Measurements from ENCODE around the gene TRIM9.

The TRIM9 gene

GRCh38 chr14:51109651-51110050 is 14.7 kb upstream of the TRIM9 start:
- TF ChIP-seq FOXM1 (IDR thresholded peaks at IDR 0.05; ENCODE audit: borderline replicate concordance) (no peak), FOXA1 (IDR thresholded peaks at IDR 0.05) (no peak), NFRKB (IDR thresholded peaks at IDR 0.05) (no peak), ARNT (IDR thresholded peaks at IDR 0.05) (no peak), ZNF384 (IDR thresholded peaks at IDR 0.05) (no peak), ELF4 (IDR thresholded peaks at IDR 0.05) (no peak)
- POLR2A ChIA-PET, result no interaction called here
- CTCF ChIA-PET, result no interaction called here

GRCh38 chr14:51107801-51108200 is 12.9 kb upstream of the TRIM9 start:
- CTCF ChIA-PET, result interaction anchor here (0.8 kb wide), 1 partner anchor 13 kb away, joined by 3 read pairs; the partner anchor contains the start of gene TRIM9

More at GRCh38 chr14:51109651-51110050, 14.7 kb upstream of the TRIM9 start:
- DNase-seq (ENCODE audit: extremely low spot score), result no peak

GRCh38 chr14:51104467-51104866 is 9.6 kb upstream of the TRIM9 start:
- ChIA-PET POLR2A (interaction anchor here (1.7 kb wide), 1 partner anchor 9 kb away, joined by 23 read pairs; the partner anchor contains the start of gene TRIM9), CTCF (interaction anchor here (0.7 to 0.9 kb wide), 2 partner anchors 10 to 319 kb away, joined by 4 to 5 read pairs; partner anchors contain the start of gene TRIM9)
- DNase-seq (ENCODE audit: extremely low spot score), result no peak
- TF ChIP-seq LEF1 (IDR thresholded peaks at IDR 0.05; ENCODE audit: borderline replicate concordance) (no peak), TARDBP (IDR thresholded peaks at IDR 0.05) (no peak), NFRKB (IDR thresholded peaks at IDR 0.05) (no peak), PKNOX1 (IDR thresholded peaks at IDR 0.05) (no peak), BHLHE40 (IDR thresholded peaks at IDR 0.05; ENCODE audit: borderline replicate concordance) (no peak), ARNT (IDR thresholded peaks at IDR 0.05) (no peak), CTBP1 (IDR thresholded peaks at IDR 0.05; ENCODE audit: borderline replicate concordance) (no peak), ZNF384 (IDR thresholded peaks at IDR 0.05) (no peak), FOXA1 (IDR thresholded peaks at IDR 0.05) (no peak), SP1 (IDR thresholded peaks at IDR 0.05) (no peak), SUZ12 (IDR thresholded peaks at IDR 0.05) (no peak), HDGF (IDR thresholded peaks at IDR 0.05; ENCODE audit: borderline replicate concordance) (no peak), FOXM1 (IDR thresholded peaks at IDR 0.05; ENCODE audit: borderline replicate concordance) (no peak)

More at GRCh38 chr14:51107801-51108200, 12.9 kb upstream of the TRIM9 start:
- POLR2A ChIA-PET, result interaction anchor here (1.1 kb wide), 1 partner anchor 13 kb away, joined by 5 read pairs; the partner anchor contains the start of gene TRIM9
- no peak for DNase-seq (ENCODE audit: extremely low spot score)
- no peak for TF ChIP-seq NFRKB (IDR thresholded peaks at IDR 0.05)
- TF ChIP-seq PKNOX1 (IDR thresholded peaks at IDR 0.05), result no peak
- no peak for TF ChIP-seq ELF4 (IDR thresholded peaks at IDR 0.05)
- no peak for TF ChIP-seq CTBP1 (IDR thresholded peaks at IDR 0.05; ENCODE audit: borderline replicate concordance)
- TF ChIP-seq BHLHE40 (IDR thresholded peaks at IDR 0.05; ENCODE audit: borderline replicate concordance), result no peak
- no peak for TF ChIP-seq FOXK2 (IDR thresholded peaks at IDR 0.05)
- no peak for TF ChIP-seq SP1 (IDR thresholded peaks at IDR 0.05)
- TF ChIP-seq L3MBTL2 (conservative IDR thresholded peaks at IDR 0.05), result no peak
- no peak for TF ChIP-seq HDGF (IDR thresholded peaks at IDR 0.05; ENCODE audit: borderline replicate concordance)
- TF ChIP-seq ARNT (IDR thresholded peaks at IDR 0.05), result no peak
- no peak for TF ChIP-seq TARDBP (IDR thresholded peaks at IDR 0.05)
- TF ChIP-seq SUZ12 (IDR thresholded peaks at IDR 0.05), result no peak
- TF ChIP-seq FOXA1 (IDR thresholded peaks at IDR 0.05), result no peak
- TF ChIP-seq FOXM1 (IDR thresholded peaks at IDR 0.05; ENCODE audit: borderline replicate concordance), result no peak
- TF ChIP-seq LEF1 (IDR thresholded peaks at IDR 0.05; ENCODE audit: borderline replicate concordance), result no peak
- no peak for TF ChIP-seq ZNF384 (IDR thresholded peaks at IDR 0.05)

GRCh38 chr14:51097287-51097686 is 2.4 kb upstream of the TRIM9 start:
- ChIA-PET CTCF (no interaction called here), POLR2A (interaction anchor here (3.0 to 5.5 kb wide), 3 partner anchors 12 to 153 kb away, joined by 23 to 47 read pairs (median 24); partner anchors contain the start of gene PYGL)
- TF ChIP-seq ARNT (IDR thresholded peaks at IDR 0.05), result no peak
- no peak for TF ChIP-seq ZNF384 (IDR thresholded peaks at IDR 0.05)
- TF ChIP-seq FOXA1 (IDR thresholded peaks at IDR 0.05), result no peak

GRCh38 chr14:51096870-51097269 is 2.0 kb upstream of the TRIM9 start:
- DNase-seq (ENCODE audit: extremely low spot score), result no peak
- ChIA-PET POLR2A (interaction anchor here (3.0 to 5.5 kb wide), 3 partner anchors 11 to 153 kb away, joined by 23 to 47 read pairs (median 24); partner anchors contain the start of gene PYGL), CTCF (no interaction called here)
- TF ChIP-seq FOXA1 (IDR thresholded peaks at IDR 0.05) (no peak), L3MBTL2 (conservative IDR thresholded peaks at IDR 0.05) (no peak), FOXK2 (IDR thresholded peaks at IDR 0.05) (no peak), LEF1 (IDR thresholded peaks at IDR 0.05; ENCODE audit: borderline replicate concordance) (no peak), BHLHE40 (IDR thresholded peaks at IDR 0.05; ENCODE audit: borderline replicate concordance) (no peak), SP1 (IDR thresholded peaks at IDR 0.05) (no peak), HDGF (IDR thresholded peaks at IDR 0.05; ENCODE audit: borderline replicate concordance) (no peak), ZNF384 (IDR thresholded peaks at IDR 0.05) (no peak), NFRKB (IDR thresholded peaks at IDR 0.05) (no peak), ELF4 (IDR thresholded peaks at IDR 0.05) (no peak)

More at GRCh38 chr14:51097287-51097686, 2.4 kb upstream of the TRIM9 start:
- DNase-seq (ENCODE audit: extremely low spot score), result no peak

GRCh38 chr14:51095854-51096823 is 1.2 kb upstream of the TRIM9 start:
- ChIA-PET POLR2A (interaction anchor here (1.1 to 5.5 kb wide), 27 partner anchors 8 to 267 kb away, joined by 4 to 47 read pairs (median 5); partner anchors contain the start of genes PYGL and TMX1), CTCF (interaction anchor here (1.2 kb wide), 1 partner anchor 187 kb away, joined by 3 read pairs; no protein-coding TSS in a partner anchor)
- peak; percentile 18 for DNase-seq (ENCODE audit: extremely low spot score)
- TF ChIP-seq L3MBTL2 (conservative IDR thresholded peaks at IDR 0.05), result peak; percentile 89
- TF ChIP-seq PKNOX1 (IDR thresholded peaks at IDR 0.05), result no peak
- TF ChIP-seq CTBP1 (IDR thresholded peaks at IDR 0.05; ENCODE audit: borderline replicate concordance), result no peak
- TF ChIP-seq TARDBP (IDR thresholded peaks at IDR 0.05), result no peak
